Astrocyte of the spinal cord (primary cell): ENCODE results near the gene FN1.
A peak's percentile ranks its signal among the peaks of the same experiment; 100 is the strongest.

Source experiments
- DNase-seq: peaks from one replicate; pipeline ENCODE4 v3.0.0; 2011; ENCODE audit warnings: low read depth, low spot score
- H3K4me3 ChIP-seq: 2 replicates; pipeline ENCODE4 v1.5.1; 2011; ENCODE audit warnings: low read depth, mild to moderate bottlenecking, low read length, moderate library complexity
- CTCF ChIP-seq: IDR thresholded peaks from 2 replicates; pipeline ENCODE4 v1.5.1; 2012; ENCODE audit warnings: low read depth, mild to moderate bottlenecking, low read length, inconsistent platforms
- in situ Hi-C: cut with HindIII; loops from 2 replicates; pipeline ENCODE4 v1.10.0; 2017; ENCODE audit warnings: low sequenced_read_pairs

FN1 gene

GRCh38 chr2:215435280-215435869, 493 bp downstream of the FN1 start:
- H3K4me3 ChIP-seq: peak overlapping the region; percentile 95
- in situ Hi-C loops: no loop called here
- DNase-seq: no peak
- TF ChIP-seq CTCF: no peak

GRCh38 chr2:215434447-215435279, 1.2 kb downstream of the FN1 start:
- no peak for TF ChIP-seq CTCF
- in situ Hi-C loops: no loop called here
- peak overlapping the region; percentile 95 for H3K4me3 ChIP-seq
- DNase-seq: peak; percentile 38

- peak overlapping the region; percentile 95 for H3K4me3 ChIP-seq
- peak; percentile 47 for DNase-seq
- TF ChIP-seq CTCF: no peak
- in situ Hi-C loops: no loop called here
Observed at GRCh38 chr2:215432759-215433594, 2.9 kb downstream of the FN1 start.

GRCh38 chr2:215431778-215432758, 3.8 kb downstream of the FN1 start:
- TF ChIP-seq CTCF: no peak
- in situ Hi-C loops: no loop called here
- peak overlapping the region; percentile 95 for H3K4me3 ChIP-seq
- peak; percentile 66 for DNase-seq

- H3K4me3 ChIP-seq: peak overlapping the region; percentile 95
- in situ Hi-C loops: no loop called here
Observed at GRCh38 chr2:215431290-215431689, 4.6 kb downstream of the FN1 start.

More at GRCh38 chr2:215431290-215431689, 4.6 kb downstream of the FN1 start:
- no peak for TF ChIP-seq CTCF
- no peak for DNase-seq
